PC-9 (cell line): ENCODE results near the gene ZRANB2. TPM values are rescaled to one million over a fixed set of nuclear protein-coding genes. Genes with fewer than 3 reads are reported as not detected.

Experiments
- BruUV-seq: library from RNA; stranded (reverse); fragments of 400-500 nt; replicated peaks from 2 replicates; lab custom pipeline; 2021; lab: Mats Ljungman, UMichigan
- CTCF ChIA-PET: fragments of 300-600 bp; sonication (Branson Sonifier 250); formaldehyde crosslinking; loops from one replicate; lab custom pipeline; 2022; ENCODE audit warnings: antibody characterized with exemption; lab: Charles Lee
- POLR2A ChIA-PET: fragments of 300-600 bp; sonication (Branson Sonifier 250); formaldehyde crosslinking; loops from one replicate; lab custom pipeline; 2022; ENCODE audit warnings: antibody characterized with exemption; ENCODE audit not compliant: unreplicated experiment; lab: Charles Lee
- DNase-seq, 2 experiments: peaks; one replicate each; pipeline versions ENCODE4 v3.0.0 to v3.0.0-alpha.2; 2015 to 2022; ENCODE audit warnings: mixed read lengths in 1 of 2
- H2AFZ ChIP-seq: fragments of 200-600 bp; sonication (generic); 2 replicates; pipeline ENCODE4 v1.8.1; 2017; ENCODE audit warnings: antibody characterized with exemption
- H3F3A ChIP-seq: fragments of 200-600 bp; sonication (generic); 2 replicates; pipeline ENCODE4 v1.8.1; 2017; ENCODE audit warnings: antibody characterized with exemption, mild to moderate bottlenecking, low read depth; ENCODE audit not compliant: insufficient read depth
- H3K27ac ChIP-seq: fragments of 200-600 bp; sonication (generic); 2 replicates; pipeline ENCODE4 v1.6.1; 2016; ENCODE audit warnings: mixed run types
- H3K27me3 ChIP-seq: fragments of 200-600 bp; sonication (generic); 2 replicates; pipeline ENCODE4 v1.6.1; 2016; ENCODE audit warnings: low read depth, mixed run types; ENCODE audit not compliant: insufficient read depth
- H3K36me3 ChIP-seq: fragments of 200-600 bp; sonication (generic); 2 replicates; pipeline ENCODE4 v1.6.1; 2016; ENCODE audit warnings: low read depth, mixed run types
- H3K4me1 ChIP-seq: fragments of 200-600 bp; sonication (generic); replicated peaks from 2 replicates; pipeline ENCODE4 v1.6.1; 2016; ENCODE audit warnings: mixed run types; ENCODE audit not compliant: insufficient read depth
- H3K4me2 ChIP-seq: fragments of 200-600 bp; sonication (generic); 2 replicates; pipeline ENCODE4 v1.6.1; 2017; ENCODE audit warnings: mixed run types
- H3K4me3 ChIP-seq: fragments of 200-600 bp; sonication (generic); 2 replicates; pipeline ENCODE4 v1.6.1; 2016; ENCODE audit warnings: mixed run types
- H3K79me2 ChIP-seq: fragments of 200-600 bp; sonication (generic); 2 replicates; pipeline ENCODE4 v1.6.1; 2017; ENCODE audit warnings: low read depth, mixed run types
- H3K9me2 ChIP-seq: fragments of 200-600 bp; sonication (generic); 2 replicates; pipeline ENCODE4 v1.8.1; 2017; ENCODE audit warnings: mild to moderate bottlenecking; ENCODE audit not compliant: insufficient read depth
- H3K9me3 ChIP-seq: fragments of 200-600 bp; sonication (generic); 2 replicates; pipeline ENCODE4 v1.8.1; 2016; ENCODE audit warnings: low read depth; ENCODE audit not compliant: insufficient read depth
- H4K20me1 ChIP-seq: fragments of 200-600 bp; sonication (generic); 2 replicates; pipeline ENCODE4 v1.8.1; 2017; ENCODE audit not compliant: insufficient read depth
- CTCF ChIP-seq: fragments of 200-600 bp; sonication (generic); conservative IDR thresholded peaks from 2 replicates; pipeline ENCODE4 v1.6.1; 2017; ENCODE audit warnings: mixed run types, antibody characterized with exemption, mild to moderate bottlenecking, moderate library complexity
- EZH2 ChIP-seq: fragments of 200-600 bp; sonication (generic); IDR thresholded peaks from 2 replicates; pipeline ENCODE4 v1.8.0; 2017; ENCODE audit warnings: antibody characterized with exemption, low read depth
- intact Hi-C: fragments of 100-400 bp; cut with micrococcal nuclease; formaldehyde crosslinking; loops from one replicate; pipeline ENCODE4 v1.10.0; 2022; ENCODE audit not compliant: unreplicated experiment
- total RNA-seq: library from RNA; stranded (reverse); gene quantifications from 2 replicates; pipeline ENCODE4 v1.2.3, GENCODE V29; 2021

Gene ZRANB2
- total RNA-seq, 1 experiment from 2014 or later, result 79.6 TPM

- Histone ChIP-seq H3K27me3 (no peaks in the 10 kb centered on the region), H3F3A (peaks cover 18% of the 10 kb centered on the region), H3K4me2 (no peak overlapping the region), H3K79me2 (peaks cover 61% of the 10 kb centered on the region), H3K9me3 (no peaks in the 10 kb centered on the region), H3K4me3 (no peak overlapping the region), H2AFZ (no peak overlapping the region), H4K20me1 (peaks cover 81% of the 10 kb centered on the region), H3K9me2 (no peaks in the 10 kb centered on the region), H3K27ac (no peak overlapping the region), H3K4me1 (peaks cover 12% of the 10 kb centered on the region), H3K36me3 (peaks cover 83% of the 10 kb centered on the region)
- POLR2A ChIA-PET, result no interaction called here
- TF ChIP-seq EZH2 (no peak), CTCF (no peak)
- CTCF ChIA-PET, result no interaction called here
- intact Hi-C loops, result no loop called here
- no peak for DNase-seq
- no TSS peak for BruUV-seq
These were observed 6.2 kb downstream of the ZRANB2 start for GRCh38 chr1:71074681-71075080.

- H3K4me1 ChIP-seq, result no peaks in the 10 kb centered on the region
- no peaks in the 10 kb centered on the region for H3K9me2 ChIP-seq
- ChIA-PET POLR2A (no interaction called here), CTCF (no interaction called here)
- no peak overlapping the region for H3K4me2 ChIP-seq
- no peak overlapping the region for H3K4me3 ChIP-seq
- H3K9me3 ChIP-seq, result no peaks in the 10 kb centered on the region
- TF ChIP-seq EZH2 (no peak), CTCF (no peak)
- intact Hi-C loops, result no loop called here
- H3F3A ChIP-seq, result peaks cover 24% of the 10 kb centered on the region
- DNase-seq, result no peak
- peaks cover 65% of the 10 kb centered on the region for H4K20me1 ChIP-seq
- H3K79me2 ChIP-seq, result peaks cover 37% of the 10 kb centered on the region
- no TSS peak for BruUV-seq
- H3K27ac ChIP-seq, result no peak overlapping the region
- no peak overlapping the region for H2AFZ ChIP-seq
- peaks cover 88% of the 10 kb centered on the region for H3K36me3 ChIP-seq
- H3K27me3 ChIP-seq, result no peaks in the 10 kb centered on the region
These were observed 8.6 kb downstream of the ZRANB2 start for GRCh38 chr1:71072273-71072672.

GRCh38 chr1:71071720-71072119, 9.1 kb downstream of the ZRANB2 start:
- Histone ChIP-seq H4K20me1 (peaks cover 65% of the 10 kb centered on the region), H3K36me3 (peaks cover 89% of the 10 kb centered on the region), H2AFZ (no peak overlapping the region), H3K9me3 (no peaks in the 10 kb centered on the region), H3K27me3 (no peaks in the 10 kb centered on the region), H3K79me2 (peaks cover 33% of the 10 kb centered on the region), H3K27ac (no peak overlapping the region), H3K9me2 (no peaks in the 10 kb centered on the region), H3K4me2 (no peak overlapping the region), H3F3A (peaks cover 25% of the 10 kb centered on the region), H3K4me1 (no peaks in the 10 kb centered on the region), H3K4me3 (no peak overlapping the region)
- CTCF ChIA-PET, result no interaction called here
- no TSS peak for BruUV-seq
- POLR2A ChIA-PET, result no interaction called here
- no peak for DNase-seq
- intact Hi-C loops, result no loop called here
- no peak for TF ChIP-seq CTCF
- TF ChIP-seq EZH2, result no peak
